NB4 (cell line): ENCODE data around the gene TXNIP.

Experiments
- DNase-seq: peaks from one replicate; pipeline ENCODE4 v3.0.0; 2010; ENCODE audit warnings: low read depth
- H3K4me3 ChIP-seq: one replicate; pipeline ENCODE4 v1.5.1; 2011; ENCODE audit warnings: mild to moderate bottlenecking, low read depth, low read length, moderate library complexity
- MYC ChIP-seq: IDR thresholded peaks from 2 replicates; pipeline ENCODE4 v1.6.1; 2011; ENCODE audit warnings: low read depth, low read length
- POLR2A ChIP-seq: IDR thresholded peaks from 2 replicates; pipeline ENCODE4 v1.6.1; 2011; ENCODE audit warnings: mild to moderate bottlenecking; ENCODE audit not compliant: insufficient read length; ENCODE audit errors: extremely low read depth
- TF ChIP-seq, protein P1 (sequence below): IDR thresholded peaks from one replicate; pipeline ENCODE4 v1.5.1; 2012; ENCODE audit warnings: low read depth, low read length
- TF ChIP-seq, protein P2 (sequence below): IDR thresholded peaks from 2 replicates; pipeline ENCODE4 v1.6.1; 2011; ENCODE audit warnings: low read depth, low read length

Gene TXNIP

DNA sequence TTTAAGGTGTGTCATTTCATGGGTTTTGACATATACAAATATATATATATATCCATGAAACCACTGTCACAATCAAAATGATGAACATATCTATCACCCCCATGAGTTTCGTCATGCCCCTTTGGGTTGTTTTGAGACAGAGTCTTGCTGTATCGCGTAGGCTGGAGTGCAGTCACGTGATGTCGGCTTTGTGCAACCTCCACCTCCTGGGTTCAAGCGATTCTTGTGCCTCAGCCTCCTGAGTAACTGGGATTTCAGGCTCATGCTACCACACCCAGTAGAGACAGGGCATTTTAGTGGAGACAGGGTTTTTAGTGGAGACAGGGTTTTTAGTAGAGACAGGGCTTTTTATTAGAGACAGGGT is 17.2 kb upstream of the TXNIP start:
- H3K4me3 ChIP-seq: no peak overlapping the region
- no peak for DNase-seq
- TF ChIP-seq, protein P1, sequence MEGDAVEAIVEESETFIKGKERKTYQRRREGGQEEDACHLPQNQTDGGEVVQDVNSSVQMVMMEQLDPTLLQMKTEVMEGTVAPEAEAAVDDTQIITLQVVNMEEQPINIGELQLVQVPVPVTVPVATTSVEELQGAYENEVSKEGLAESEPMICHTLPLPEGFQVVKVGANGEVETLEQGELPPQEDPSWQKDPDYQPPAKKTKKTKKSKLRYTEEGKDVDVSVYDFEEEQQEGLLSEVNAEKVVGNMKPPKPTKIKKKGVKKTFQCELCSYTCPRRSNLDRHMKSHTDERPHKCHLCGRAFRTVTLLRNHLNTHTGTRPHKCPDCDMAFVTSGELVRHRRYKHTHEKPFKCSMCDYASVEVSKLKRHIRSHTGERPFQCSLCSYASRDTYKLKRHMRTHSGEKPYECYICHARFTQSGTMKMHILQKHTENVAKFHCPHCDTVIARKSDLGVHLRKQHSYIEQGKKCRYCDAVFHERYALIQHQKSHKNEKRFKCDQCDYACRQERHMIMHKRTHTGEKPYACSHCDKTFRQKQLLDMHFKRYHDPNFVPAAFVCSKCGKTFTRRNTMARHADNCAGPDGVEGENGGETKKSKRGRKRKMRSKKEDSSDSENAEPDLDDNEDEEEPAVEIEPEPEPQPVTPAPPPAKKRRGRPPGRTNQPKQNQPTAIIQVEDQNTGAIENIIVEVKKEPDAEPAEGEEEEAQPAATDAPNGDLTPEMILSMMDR: no peak
- TF ChIP-seq POLR2A (no peak), MYC (no peak)
- TF ChIP-seq, protein P2, sequence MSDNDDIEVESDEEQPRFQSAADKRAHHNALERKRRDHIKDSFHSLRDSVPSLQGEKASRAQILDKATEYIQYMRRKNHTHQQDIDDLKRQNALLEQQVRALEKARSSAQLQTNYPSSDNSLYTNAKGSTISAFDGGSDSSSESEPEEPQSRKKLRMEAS: no peak

DNA sequence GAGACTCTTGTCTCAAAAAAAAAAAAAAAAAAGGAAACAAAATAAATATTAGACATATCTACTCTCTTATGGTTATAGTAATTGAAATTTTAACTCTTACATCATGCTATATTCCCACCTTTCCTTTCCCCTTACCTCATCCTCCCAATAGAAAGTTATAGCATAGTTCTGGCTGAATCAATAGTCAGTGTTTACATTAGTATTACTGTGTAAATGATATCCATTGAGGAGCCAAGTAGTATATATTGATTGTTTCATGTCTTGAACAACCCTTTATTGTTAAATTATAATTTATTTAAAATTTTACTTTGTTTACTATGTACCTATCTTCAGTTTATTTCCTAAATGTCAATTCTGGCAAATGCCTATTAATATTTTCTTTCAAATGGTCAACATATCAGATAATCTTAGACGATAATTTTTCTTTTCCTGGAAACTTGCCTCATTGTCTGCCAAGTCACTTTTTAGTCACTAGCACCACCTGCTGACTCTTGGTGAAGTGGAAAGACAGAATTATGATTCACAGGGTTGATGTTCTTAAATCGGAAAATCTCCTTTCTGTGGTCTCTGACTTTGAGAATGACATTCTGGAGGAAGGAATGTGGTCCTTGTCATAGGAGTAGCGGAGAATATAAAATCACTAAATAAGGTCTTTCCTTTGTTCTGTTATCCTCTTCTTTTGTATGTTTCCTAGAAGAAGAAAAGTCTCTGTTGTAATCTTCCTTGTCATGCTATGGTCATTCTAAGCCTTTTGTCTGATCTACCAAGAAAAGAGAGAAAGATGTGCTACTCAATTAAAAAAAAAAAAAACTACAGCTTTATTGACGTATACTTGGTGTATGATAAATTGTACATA is 16.6 kb upstream of the TXNIP start:
- no peak overlapping the region for H3K4me3 ChIP-seq
- TF ChIP-seq POLR2A (no peak), MYC (peak; percentile 63; the same call in 1 of the 2 replicates)
- TF ChIP-seq, protein P2: 0 out of 2 replicates have a peak, but pooled peaks have one; percentile 45
- TF ChIP-seq, protein P1: peak; percentile 58
- peak; percentile 80 for DNase-seq

DNA sequence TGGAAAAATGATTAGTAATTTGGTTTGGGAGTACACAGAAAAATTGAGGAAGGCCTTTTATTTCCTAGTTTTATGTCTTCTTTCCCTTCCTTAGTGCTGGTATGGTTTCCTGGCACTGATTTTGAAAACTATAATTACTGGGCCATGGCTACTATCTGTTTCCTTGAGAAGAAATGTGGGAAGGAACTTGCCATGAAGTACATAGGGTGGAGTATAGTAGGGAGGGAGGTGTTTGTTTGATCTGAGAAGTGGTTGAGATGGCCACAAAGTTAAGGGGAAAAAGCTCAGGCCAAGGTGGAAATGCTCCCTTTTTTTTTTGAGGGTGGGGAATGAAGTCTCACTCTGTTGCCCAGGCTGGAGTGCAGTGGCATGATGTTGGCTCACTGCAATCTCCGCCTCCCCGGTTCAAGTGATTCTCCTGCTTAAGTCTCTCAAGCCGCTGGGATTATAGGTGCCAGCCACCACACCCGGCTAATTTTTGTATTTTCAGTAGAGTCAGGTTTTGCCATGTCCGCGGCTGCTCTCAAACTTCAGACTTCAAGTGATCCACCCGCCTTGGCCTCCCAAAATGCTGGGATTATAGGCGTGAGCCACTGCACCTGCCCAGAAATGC is 13.9 kb upstream of the TXNIP start:
- TF ChIP-seq, protein P2: no peak
- TF ChIP-seq, protein P1: no peak
- no peak for TF ChIP-seq MYC
- TF ChIP-seq POLR2A: no peak
- H3K4me3 ChIP-seq: no peak overlapping the region
- no peak for DNase-seq

DNA sequence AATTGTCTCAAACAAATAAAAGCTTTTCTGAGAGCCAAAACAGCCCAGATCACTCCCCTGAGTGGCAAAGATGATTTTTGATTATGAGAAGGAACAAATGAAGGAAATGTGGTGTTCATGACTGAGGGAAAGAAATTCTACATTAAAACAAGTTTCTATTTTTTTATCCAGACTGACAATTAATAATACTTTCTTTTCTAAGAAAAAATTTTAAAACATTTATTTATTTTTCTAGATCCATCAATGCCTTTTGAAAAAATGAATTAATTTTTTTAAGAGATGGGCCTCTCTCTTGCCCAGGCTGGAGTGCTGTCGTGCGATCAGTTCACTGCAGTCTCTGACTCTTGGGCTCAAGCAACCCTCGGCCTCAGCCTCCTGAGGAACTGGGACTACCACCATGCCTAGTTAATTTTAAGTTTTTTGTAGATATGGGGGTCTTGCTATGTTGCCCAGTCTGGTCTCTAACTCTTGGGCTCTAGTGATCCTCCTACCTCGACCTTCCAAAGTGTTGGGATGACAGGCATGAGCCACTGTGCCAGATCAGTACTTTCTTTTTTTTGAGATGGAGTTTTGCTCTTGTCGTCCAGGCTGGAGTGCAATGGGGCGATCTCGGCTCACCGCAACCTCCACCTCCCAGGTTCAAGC is 11.2 kb upstream of the TXNIP start:
- H3K4me3 ChIP-seq: no peak overlapping the region
- no peak for DNase-seq
- no peak for TF ChIP-seq MYC
- no peak for TF ChIP-seq POLR2A
- TF ChIP-seq, protein P2: no peak
- TF ChIP-seq, protein P1: no peak

DNA sequence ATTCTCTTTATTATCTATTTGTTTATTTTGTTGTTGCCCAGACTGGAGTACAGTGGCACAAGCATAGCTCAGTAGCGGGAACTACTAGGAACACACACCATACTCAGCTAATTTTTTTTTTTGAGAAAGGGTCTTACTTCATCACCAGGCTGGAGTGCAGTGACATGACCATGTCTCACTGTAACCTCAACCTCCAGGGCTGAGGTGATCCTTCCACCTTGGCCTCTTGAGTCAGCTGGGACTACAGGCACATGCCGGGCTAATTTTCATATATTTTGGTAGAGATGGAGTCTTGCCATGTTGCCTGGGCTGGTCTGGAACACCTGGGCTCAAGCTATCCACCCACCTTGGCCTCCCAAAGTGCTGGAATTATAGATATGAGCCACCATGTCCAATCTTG is 5.3 kb upstream of the TXNIP start:
- no peak overlapping the region for H3K4me3 ChIP-seq
- no peak for DNase-seq
- TF ChIP-seq, protein P1: no peak
- TF ChIP-seq POLR2A (no peak), MYC (no peak)
- TF ChIP-seq, protein P2: no peak
